ENCODE measurements around the gene DNAI1. TPM values are rescaled to one million over a fixed set of nuclear protein-coding genes. Genes with fewer than 3 reads are reported as not detected.

The DNAI1 gene
- total RNA-seq, 2 donors from 2014 or later, result 5.6 TPM; not detected in 1

GRCh38 chr9:34550016-34550680 is 91.5 kb downstream of the DNAI1 start:
- Histone ChIP-seq H3K4me3 (no peak overlapping the region), H3K36me3 (no peaks in the 10 kb centered on the region), H3K27me3 (replicated peaks; ENCODE audit: insufficient read depth) (no peaks in the 10 kb centered on the region), H3K27ac (no peak overlapping the region), H3K4me1 (replicated peaks) (peaks cover 6% of the 10 kb centered on the region), H3K9me3 (no peaks in the 10 kb centered on the region)
- DNase-seq (ENCODE audit: low spot score), result no peak
- TF ChIP-seq, protein P1, sequence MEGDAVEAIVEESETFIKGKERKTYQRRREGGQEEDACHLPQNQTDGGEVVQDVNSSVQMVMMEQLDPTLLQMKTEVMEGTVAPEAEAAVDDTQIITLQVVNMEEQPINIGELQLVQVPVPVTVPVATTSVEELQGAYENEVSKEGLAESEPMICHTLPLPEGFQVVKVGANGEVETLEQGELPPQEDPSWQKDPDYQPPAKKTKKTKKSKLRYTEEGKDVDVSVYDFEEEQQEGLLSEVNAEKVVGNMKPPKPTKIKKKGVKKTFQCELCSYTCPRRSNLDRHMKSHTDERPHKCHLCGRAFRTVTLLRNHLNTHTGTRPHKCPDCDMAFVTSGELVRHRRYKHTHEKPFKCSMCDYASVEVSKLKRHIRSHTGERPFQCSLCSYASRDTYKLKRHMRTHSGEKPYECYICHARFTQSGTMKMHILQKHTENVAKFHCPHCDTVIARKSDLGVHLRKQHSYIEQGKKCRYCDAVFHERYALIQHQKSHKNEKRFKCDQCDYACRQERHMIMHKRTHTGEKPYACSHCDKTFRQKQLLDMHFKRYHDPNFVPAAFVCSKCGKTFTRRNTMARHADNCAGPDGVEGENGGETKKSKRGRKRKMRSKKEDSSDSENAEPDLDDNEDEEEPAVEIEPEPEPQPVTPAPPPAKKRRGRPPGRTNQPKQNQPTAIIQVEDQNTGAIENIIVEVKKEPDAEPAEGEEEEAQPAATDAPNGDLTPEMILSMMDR (IDR thresholded peaks at IDR 0.05), result no peak
- no peak for TF ChIP-seq POLR2A (IDR thresholded peaks at IDR 0.05)
- TF ChIP-seq POLR2AphosphoS5 (IDR thresholded peaks at IDR 0.05), result no peak
- intact Hi-C loops (cut with DNase I), result no loop called here
- WGBS, result 82% methylated on average over 12 of the region's 12 CpGs

DNA sequence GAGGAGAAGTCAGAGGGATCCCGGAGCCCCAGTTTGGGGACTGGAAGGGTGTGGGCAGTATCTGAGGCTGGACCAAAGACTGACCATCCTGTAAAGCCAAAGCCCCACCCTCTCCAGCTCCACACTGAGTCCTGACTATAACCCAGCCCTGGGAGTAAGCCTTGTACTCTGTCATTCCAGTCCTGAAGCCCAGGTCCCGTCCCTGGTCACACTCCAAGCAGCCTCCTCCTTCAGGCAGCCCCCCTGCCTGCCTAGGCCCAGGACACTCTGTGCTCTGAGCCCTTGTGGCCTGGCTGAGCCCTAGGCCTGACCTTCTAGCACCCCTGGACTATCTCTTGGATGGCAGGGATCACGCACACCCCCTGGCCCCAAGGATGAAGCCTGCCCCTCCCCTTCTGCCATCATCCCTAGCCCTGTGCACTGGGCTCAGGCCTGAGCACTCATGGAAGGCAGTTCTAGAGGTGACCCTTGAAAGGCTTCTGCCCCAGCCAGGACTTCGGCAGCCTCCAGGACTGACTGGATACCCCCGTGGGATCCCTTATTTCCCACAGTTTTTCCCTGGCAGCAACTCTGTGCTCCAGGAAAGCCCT is 92.2 kb downstream of the DNAI1 start:
- no peak for DNase-seq (ENCODE audit: low spot score)
- no peaks in the 10 kb centered on the region for H3K36me3 ChIP-seq
- TF ChIP-seq POLR2AphosphoS5 (IDR thresholded peaks at IDR 0.05) (no peak), POLR2A (IDR thresholded peaks at IDR 0.05) (no peak)
- TF ChIP-seq, protein P1 (IDR thresholded peaks at IDR 0.05), result no peak
- no peak overlapping the region for H3K27ac ChIP-seq
- no peaks in the 10 kb centered on the region for H3K4me1 ChIP-seq (replicated peaks)
- WGBS, result 82% methylated on average over 4 of the region's 5 CpGs
- H3K9me3 ChIP-seq, result no peaks in the 10 kb centered on the region
- no peaks in the 10 kb centered on the region for H3K27me3 ChIP-seq (replicated peaks; ENCODE audit: insufficient read depth)
- intact Hi-C loops (cut with DNase I), result no loop called here
- H3K4me3 ChIP-seq, result no peak overlapping the region

- intact Hi-C loops (cut with DNase I), result no loop called here
- H3K36me3 ChIP-seq, result no peaks in the 10 kb centered on the region
- DNase-seq (ENCODE audit: low spot score), result no peak
- no peaks in the 10 kb centered on the region for H3K9me3 ChIP-seq
- no peak for TF ChIP-seq POLR2A (IDR thresholded peaks at IDR 0.05)
- no peaks in the 10 kb centered on the region for H3K27me3 ChIP-seq (replicated peaks; ENCODE audit: insufficient read depth)
- 93% methylated on average over 16 of the region's 20 CpGs for WGBS
- H3K4me1 ChIP-seq (replicated peaks), result no peaks in the 10 kb centered on the region
- H3K27ac ChIP-seq, result no peak overlapping the region
- no peak overlapping the region for H3K4me3 ChIP-seq
Measured at GRCh38 chr9:34551751-34552605, 93.4 kb downstream of the DNAI1 start.

DNA sequence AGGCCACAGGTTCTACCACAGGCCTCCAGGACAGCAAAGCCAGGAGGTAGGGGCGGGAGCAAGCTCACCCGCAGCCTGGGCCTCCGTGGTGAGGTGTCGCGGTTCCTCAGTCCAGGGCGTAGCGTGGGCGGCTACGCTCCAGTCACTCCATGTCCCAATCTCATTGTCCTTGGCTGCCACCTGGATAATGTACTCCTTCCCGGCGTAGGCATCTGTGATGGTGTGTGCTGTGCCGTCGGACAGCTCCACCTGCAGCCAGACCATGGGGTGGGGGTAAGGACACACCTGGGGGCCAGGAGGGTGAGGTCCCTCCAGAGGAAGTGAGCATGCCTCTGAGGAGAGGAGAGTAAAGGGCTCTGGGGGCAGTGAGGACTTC is 94.0 kb downstream of the DNAI1 start:
- intact Hi-C loops (cut with DNase I), result no loop called here
- WGBS, result 84% methylated on average over 13 of the region's 13 CpGs
- DNase-seq (ENCODE audit: low spot score), result no peak
- TF ChIP-seq POLR2AphosphoS5 (IDR thresholded peaks at IDR 0.05) (no peak), POLR2A (IDR thresholded peaks at IDR 0.05) (no peak)
- TF ChIP-seq, protein P1 (IDR thresholded peaks at IDR 0.05), result no peak
- no peaks in the 10 kb centered on the region for H3K9me3 ChIP-seq
- no peaks in the 10 kb centered on the region for H3K4me1 ChIP-seq (replicated peaks)
- no peak overlapping the region for H3K27ac ChIP-seq
- no peaks in the 10 kb centered on the region for H3K27me3 ChIP-seq (replicated peaks; ENCODE audit: insufficient read depth)
- H3K36me3 ChIP-seq, result no peaks in the 10 kb centered on the region
- H3K4me3 ChIP-seq, result no peak overlapping the region

DNA sequence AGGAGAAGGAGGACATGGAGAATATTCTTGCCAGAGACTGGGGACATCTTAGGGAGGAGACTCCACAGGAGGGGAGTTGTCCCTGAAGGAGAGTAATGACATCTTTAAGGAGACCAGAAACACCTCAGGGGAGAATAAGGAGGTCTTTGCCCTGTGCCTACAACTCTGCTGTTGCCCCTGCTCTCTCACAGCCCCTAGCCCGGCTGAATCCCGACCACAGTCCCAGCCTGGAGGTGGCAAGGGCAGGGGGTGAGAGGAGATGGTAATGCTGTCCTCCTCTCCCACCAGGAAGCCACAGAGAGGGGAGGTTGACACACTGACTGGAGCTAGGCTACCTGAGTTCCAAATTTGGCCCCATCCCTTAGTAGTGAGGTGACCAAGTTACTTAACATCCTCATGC is 94.4 kb downstream of the DNAI1 start:
- no peaks in the 10 kb centered on the region for H3K4me1 ChIP-seq (replicated peaks)
- H3K4me3 ChIP-seq, result no peak overlapping the region
- no peaks in the 10 kb centered on the region for H3K27me3 ChIP-seq (replicated peaks; ENCODE audit: insufficient read depth)
- WGBS, result 100% methylated on average over 2 of the region's 2 CpGs
- intact Hi-C loops (cut with DNase I), result no loop called here
- H3K36me3 ChIP-seq, result no peaks in the 10 kb centered on the region
- H3K27ac ChIP-seq, result no peak overlapping the region
- no peak for DNase-seq (ENCODE audit: low spot score)
- no peaks in the 10 kb centered on the region for H3K9me3 ChIP-seq
- no peak for TF ChIP-seq POLR2A (IDR thresholded peaks at IDR 0.05)
- TF ChIP-seq, protein P1 (IDR thresholded peaks at IDR 0.05), result no peak

Measured in prostate gland (tissue), 2 donors.